Body of pancreas (tissue), 4 donors: ENCODE measurements around the gene NRXN2.

ENCODE experiments used
- POLR2A ChIP-seq, 3 donors: fragments of 450-650 bp; IDR thresholded peaks; one replicate each; pipeline ENCODE4 v1.6.1; 2016; ENCODE audit warnings: antibody characterized with exemption in 3 of 3, mild to moderate bottlenecking in 2 of 3
- TF ChIP-seq, protein P1 (sequence below), 7 experiments: fragments of 450-650 bp in 4 of 7; fragments of 200-600 bp in 3 of 7; sonication (generic) in 3 of 7; IDR thresholded peaks; one replicate each; pipeline ENCODE4 v1.5.1; 2016 to 2019; ENCODE audit warnings: antibody characterized with exemption in 7 of 7

DNA sequence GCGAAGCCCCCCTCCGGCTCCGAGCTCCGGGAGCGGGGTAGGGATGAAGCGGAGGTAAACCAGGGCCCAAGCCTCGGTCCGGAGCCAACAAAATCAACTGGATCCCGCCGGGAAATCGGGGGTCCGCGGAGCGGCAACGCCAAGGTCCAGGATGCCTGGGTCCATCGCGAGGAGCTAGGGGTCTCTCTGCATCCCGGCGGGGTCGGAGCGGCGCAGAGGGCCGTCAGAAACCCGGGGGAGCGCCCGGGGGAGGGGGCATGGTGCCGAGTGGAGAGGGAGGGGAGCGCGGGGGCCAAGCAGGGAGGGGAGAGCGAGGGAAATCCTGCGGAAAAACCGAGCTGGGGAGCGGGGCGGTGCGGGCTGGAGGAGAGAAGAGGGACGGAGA lies 80.1 kb downstream of the NRXN2 start:
- TF ChIP-seq, protein P1, sequence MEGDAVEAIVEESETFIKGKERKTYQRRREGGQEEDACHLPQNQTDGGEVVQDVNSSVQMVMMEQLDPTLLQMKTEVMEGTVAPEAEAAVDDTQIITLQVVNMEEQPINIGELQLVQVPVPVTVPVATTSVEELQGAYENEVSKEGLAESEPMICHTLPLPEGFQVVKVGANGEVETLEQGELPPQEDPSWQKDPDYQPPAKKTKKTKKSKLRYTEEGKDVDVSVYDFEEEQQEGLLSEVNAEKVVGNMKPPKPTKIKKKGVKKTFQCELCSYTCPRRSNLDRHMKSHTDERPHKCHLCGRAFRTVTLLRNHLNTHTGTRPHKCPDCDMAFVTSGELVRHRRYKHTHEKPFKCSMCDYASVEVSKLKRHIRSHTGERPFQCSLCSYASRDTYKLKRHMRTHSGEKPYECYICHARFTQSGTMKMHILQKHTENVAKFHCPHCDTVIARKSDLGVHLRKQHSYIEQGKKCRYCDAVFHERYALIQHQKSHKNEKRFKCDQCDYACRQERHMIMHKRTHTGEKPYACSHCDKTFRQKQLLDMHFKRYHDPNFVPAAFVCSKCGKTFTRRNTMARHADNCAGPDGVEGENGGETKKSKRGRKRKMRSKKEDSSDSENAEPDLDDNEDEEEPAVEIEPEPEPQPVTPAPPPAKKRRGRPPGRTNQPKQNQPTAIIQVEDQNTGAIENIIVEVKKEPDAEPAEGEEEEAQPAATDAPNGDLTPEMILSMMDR (IDR thresholded peaks at IDR 0.05), result no peak
- no peak for TF ChIP-seq POLR2A (IDR thresholded peaks at IDR 0.05)
